Mesothelial cell of epicardium (in vitro differentiated cells): Measurements from ENCODE around the gene TXNL4B. TPM values are rescaled to one million over a fixed set of nuclear protein-coding genes. Genes with fewer than 3 reads are reported as not detected.
"Not testable (repeated sequence)": the region's sequence is repeated elsewhere in the genome, so short reads cannot be mapped to it uniquely, and the experiment has no call there.

Source experiments
- DNase-seq, 2 experiments: peaks; one replicate each; pipeline ENCODE4 v3.0.0; 2021; ENCODE audit warnings: low spot score in 2 of 2; ENCODE audit not compliant: unreplicated experiment in 2 of 2
- H3K27ac Mint-ChIP-seq: 2 replicates; pipeline ENCODE4 v1.8.0; 2021; ENCODE audit warnings: mixed read lengths
- H3K27me3 Mint-ChIP-seq: 2 replicates; pipeline ENCODE4 v1.8.0; 2021; ENCODE audit warnings: low read depth, mixed read lengths
- H3K36me3 Mint-ChIP-seq: 2 replicates; pipeline ENCODE4 v1.8.0; 2021; ENCODE audit warnings: mixed read lengths
- H3K4me1 Mint-ChIP-seq: 2 replicates; pipeline ENCODE4 v1.8.0; 2021; ENCODE audit warnings: mixed read lengths
- H3K4me3 Mint-ChIP-seq: 2 replicates; pipeline ENCODE4 v1.8.0; 2021; ENCODE audit warnings: mild to moderate bottlenecking, moderate library complexity, mixed read lengths
- H3K9me3 Mint-ChIP-seq: 2 replicates; pipeline ENCODE4 v1.8.0; 2021; ENCODE audit warnings: mixed read lengths
- total RNA-seq: library from RNA; stranded (reverse); gene quantifications from 3 replicates; pipeline ENCODE4 v1.2.1, GENCODE V29; 2021
- TF ChIP-seq, protein P1 (sequence below): fragments of 200-600 bp; sonication (generic); IDR thresholded peaks from one replicate; pipeline ENCODE4 v1.5.0; 2021; ENCODE audit warnings: antibody characterized with exemption; ENCODE audit not compliant: unreplicated experiment

The TXNL4B gene
- total RNA-seq, 1 donor from 2014 or later = 17.6 TPM

DNA sequence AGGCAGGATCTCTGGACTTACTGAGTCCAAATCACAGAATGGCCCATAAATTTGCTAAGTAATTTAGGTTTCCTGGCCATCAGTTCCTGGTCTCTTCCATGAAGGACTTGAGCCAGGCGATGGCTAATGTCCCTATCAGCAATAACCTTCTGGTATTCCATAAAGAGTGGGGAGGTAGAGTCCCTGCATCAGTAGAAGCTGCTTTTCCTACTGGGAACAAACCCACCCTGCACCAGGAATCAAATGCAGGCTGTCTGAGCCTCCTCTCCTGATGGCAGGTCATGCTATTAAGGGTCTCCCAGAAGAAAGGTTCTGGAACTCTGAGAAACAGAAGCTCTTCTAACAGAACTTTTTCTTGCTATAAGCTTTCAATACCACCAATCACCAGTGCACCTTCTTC is 31.9 kb downstream of the TXNL4B start:
- DNase-seq = no peak
- Mint-ChIP-seq H3K36me3 (peaks cover 3% of the 10 kb centered on the region), H3K9me3 (no peaks in the 10 kb centered on the region), H3K4me3 (no peak overlapping the region), H3K4me1 (no peaks in the 10 kb centered on the region), H3K27me3 (peaks cover 2% of the 10 kb centered on the region), H3K27ac (no peak overlapping the region)
- TF ChIP-seq, protein P1, sequence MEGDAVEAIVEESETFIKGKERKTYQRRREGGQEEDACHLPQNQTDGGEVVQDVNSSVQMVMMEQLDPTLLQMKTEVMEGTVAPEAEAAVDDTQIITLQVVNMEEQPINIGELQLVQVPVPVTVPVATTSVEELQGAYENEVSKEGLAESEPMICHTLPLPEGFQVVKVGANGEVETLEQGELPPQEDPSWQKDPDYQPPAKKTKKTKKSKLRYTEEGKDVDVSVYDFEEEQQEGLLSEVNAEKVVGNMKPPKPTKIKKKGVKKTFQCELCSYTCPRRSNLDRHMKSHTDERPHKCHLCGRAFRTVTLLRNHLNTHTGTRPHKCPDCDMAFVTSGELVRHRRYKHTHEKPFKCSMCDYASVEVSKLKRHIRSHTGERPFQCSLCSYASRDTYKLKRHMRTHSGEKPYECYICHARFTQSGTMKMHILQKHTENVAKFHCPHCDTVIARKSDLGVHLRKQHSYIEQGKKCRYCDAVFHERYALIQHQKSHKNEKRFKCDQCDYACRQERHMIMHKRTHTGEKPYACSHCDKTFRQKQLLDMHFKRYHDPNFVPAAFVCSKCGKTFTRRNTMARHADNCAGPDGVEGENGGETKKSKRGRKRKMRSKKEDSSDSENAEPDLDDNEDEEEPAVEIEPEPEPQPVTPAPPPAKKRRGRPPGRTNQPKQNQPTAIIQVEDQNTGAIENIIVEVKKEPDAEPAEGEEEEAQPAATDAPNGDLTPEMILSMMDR = no peak

DNA sequence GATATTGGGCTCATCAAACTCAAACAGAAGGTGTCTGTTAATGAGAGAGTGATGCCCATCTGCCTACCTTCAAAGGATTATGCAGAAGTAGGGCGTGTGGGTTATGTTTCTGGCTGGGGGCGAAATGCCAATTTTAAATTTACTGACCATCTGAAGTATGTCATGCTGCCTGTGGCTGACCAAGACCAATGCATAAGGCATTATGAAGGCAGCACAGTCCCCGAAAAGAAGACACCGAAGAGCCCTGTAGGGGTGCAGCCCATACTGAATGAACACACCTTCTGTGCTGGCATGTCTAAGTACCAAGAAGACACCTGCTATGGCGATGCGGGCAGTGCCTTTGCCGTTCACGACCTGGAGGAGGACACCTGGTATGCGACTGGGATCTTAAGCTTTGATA is 33.0 kb downstream of the TXNL4B start:
- Mint-ChIP-seq H3K27ac (no peak overlapping the region), H3K4me3 (no peak overlapping the region), H3K27me3 (peaks cover 2% of the 10 kb centered on the region), H3K4me1 (no peaks in the 10 kb centered on the region), H3K9me3 (no peaks in the 10 kb centered on the region), H3K36me3 (peaks cover 3% of the 10 kb centered on the region)
- TF ChIP-seq, protein P1 = no peak
- DNase-seq = no peak

DNA sequence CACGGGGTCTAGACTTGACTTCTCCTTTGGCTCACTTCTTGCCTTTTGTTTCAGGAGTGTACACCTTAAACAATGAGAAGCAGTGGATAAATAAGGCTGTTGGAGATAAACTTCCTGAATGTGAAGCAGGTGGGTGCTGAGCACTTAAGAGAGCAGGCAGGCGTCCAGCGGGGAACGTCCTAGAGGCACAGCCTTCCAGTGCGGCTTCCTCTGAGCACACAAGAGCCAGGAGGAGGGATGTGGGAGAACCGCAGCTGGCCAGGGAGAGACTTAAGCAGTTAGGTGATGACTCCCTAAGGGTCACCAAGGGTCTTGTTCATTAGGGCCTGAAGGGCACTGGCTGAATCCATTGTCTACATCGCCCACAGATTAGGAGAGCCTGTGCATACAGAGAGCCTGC is 34.4 kb downstream of the TXNL4B start:
- H3K27me3 Mint-ChIP-seq, DNase-seq, H3K4me3 Mint-ChIP-seq, H3K4me1 Mint-ChIP-seq, H3K27ac Mint-ChIP-seq, H3K36me3 Mint-ChIP-seq, H3K9me3 Mint-ChIP-seq: not testable (repeated sequence)

DNA sequence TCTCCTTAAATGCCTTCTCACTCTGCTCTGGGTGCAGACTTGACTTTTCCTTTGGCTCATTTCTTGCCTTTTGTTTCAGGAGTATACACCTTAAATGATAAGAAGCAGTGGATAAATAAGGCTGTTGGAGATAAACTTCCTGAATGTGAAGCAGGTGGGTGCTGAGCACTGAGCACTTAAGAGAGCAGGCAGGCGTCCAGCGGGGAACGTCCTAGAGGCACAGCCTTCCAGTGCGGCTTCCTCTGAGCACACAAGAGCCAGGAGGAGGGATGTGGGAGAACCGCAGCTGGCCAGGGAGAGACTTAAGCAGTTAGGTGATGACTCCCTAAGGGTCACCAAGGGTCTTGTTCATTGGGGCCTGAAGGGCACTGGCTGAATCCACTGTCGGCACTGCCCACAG is 36.1 kb downstream of the TXNL4B start:
- DNase-seq, H3K4me1 Mint-ChIP-seq, H3K27me3 Mint-ChIP-seq, H3K27ac Mint-ChIP-seq, H3K4me3 Mint-ChIP-seq, H3K36me3 Mint-ChIP-seq, H3K9me3 Mint-ChIP-seq: not testable (repeated sequence)

DNA sequence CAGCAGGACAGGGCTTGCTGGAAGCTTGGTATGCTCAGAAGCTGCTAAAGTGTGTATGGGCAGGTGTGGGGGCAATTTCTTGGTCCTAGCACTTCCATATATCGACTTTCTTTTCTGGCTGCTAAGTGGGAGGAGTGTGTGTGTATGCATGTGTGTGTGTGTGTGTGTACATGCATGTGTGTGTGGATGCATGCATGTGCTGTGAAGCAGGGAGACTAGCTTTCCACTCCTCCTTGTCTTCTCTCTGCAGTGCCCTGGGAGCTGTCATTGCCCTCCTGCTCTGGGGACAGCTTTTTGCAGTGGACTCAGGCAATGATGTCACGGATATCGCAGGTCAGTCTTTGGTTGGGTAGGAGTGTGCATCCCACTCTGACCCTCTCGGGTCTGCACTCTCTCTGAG is 37.5 kb downstream of the TXNL4B start:
- peaks cover 12% of the 10 kb centered on the region for H3K27me3 Mint-ChIP-seq
- H3K4me1 Mint-ChIP-seq = no peaks in the 10 kb centered on the region
- no peak for DNase-seq
- no peaks in the 10 kb centered on the region for H3K36me3 Mint-ChIP-seq
- H3K9me3 Mint-ChIP-seq = no peaks in the 10 kb centered on the region
- no peak overlapping the region for H3K27ac Mint-ChIP-seq
- no peak overlapping the region for H3K4me3 Mint-ChIP-seq
- TF ChIP-seq, protein P1 = no peak

DNA sequence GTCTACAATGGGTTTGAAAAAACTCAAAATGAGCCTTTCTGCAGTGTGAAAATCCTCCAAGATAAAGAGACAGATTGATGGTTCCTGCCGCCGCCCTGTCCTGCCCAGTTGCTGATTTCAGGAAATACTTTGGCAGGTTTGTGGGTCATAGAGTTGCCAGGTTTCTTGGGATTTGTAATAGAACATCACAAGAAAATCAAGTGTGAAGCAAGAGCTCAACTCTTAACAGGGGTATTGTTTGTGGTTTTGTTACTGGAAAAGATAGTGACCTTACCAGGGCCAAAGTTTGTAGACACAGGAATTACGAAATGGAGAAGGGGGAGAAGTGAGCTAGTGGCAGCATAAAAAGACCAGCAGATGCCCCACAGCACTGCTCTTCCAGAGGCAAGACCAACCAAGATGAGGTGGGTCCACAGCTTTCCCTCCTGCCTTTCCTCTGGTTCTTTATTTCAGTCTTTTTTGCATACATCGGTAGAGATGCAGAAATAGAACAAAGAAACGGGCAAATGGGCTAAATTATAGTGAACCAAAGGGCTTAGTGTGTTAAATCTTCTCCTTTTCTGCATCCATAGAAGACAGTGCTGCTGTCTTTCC is 39.1 kb downstream of the TXNL4B start, which contains the start of gene HP:
Gene HP (plus strand): TSS at position 252 of the 594 bp plus-strand sequence. CDS start 148 bp downstream, at position 400.
- H3K36me3 Mint-ChIP-seq, DNase-seq, H3K9me3 Mint-ChIP-seq, H3K27ac Mint-ChIP-seq, H3K4me1 Mint-ChIP-seq, H3K4me3 Mint-ChIP-seq: not testable (repeated sequence)
- peaks cover 12% of the 10 kb centered on the region for H3K27me3 Mint-ChIP-seq

DNA sequence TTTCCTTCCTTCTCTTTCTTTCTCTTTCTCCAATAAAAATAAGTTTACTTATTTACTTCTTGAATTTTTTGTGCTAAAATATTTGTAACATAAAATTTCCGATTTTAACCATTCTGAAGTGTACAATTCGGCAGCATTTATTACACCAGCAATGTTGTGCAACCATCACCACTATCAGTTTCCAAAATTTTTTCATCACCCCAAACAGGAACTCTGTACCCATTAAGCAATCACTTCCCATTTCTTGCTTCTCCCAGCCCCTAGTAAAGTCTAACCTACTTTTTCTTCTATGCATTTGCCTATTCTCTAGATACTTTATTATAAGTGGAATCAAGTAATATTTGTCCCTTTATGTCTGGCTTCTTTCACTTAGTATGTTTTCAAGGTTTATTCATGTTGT is 41.6 kb downstream of the TXNL4B start:
- Mint-ChIP-seq H3K27me3 (peaks cover 10% of the 10 kb centered on the region), H3K4me3 (no peak overlapping the region), H3K36me3 (peaks cover 3% of the 10 kb centered on the region), H3K27ac (no peak overlapping the region), H3K9me3 (peaks cover 14% of the 10 kb centered on the region), H3K4me1 (no peaks in the 10 kb centered on the region)
- no peak for DNase-seq
- TF ChIP-seq, protein P1 = no peak
